ENCODE results near the gene ATP5MC2. TPM values are rescaled to one million over a fixed set of nuclear protein-coding genes. Genes with fewer than 3 reads are reported as not detected.
A peak's percentile ranks its signal among the peaks of the same experiment; 100 is the strongest.
"Not testable (repeated sequence)": the region's sequence is repeated elsewhere in the genome, so short reads cannot be mapped to it uniquely, and the experiment has no call there.

Gene ATP5MC2
- total RNA-seq, 1 donor from 2014 or later, result 433 TPM

DNA sequence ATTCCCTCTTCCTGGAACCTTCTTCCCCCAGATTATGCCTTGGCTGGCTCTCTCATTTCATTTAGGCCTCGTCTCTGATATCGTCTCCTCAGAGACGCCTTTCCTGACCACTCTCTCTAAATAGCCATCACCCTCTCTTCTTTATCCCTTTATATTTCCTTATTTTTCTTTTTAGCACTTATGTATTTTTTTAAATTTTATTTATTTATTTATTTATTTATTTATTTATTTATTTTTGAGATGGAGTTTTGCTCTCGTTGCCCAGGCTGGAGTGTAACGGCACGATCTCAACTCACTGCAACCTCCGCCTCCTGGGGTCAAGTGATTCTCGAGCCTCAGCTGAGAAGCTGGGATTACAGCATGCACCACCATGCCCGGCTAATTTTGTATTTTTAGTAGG is 8.1 kb upstream of the ATP5MC2 start:
- Mint-ChIP-seq H3K36me3 (ENCODE audit: low read depth) (no peaks in the 10 kb centered on the region), H3K4me1 (ENCODE audit: low read depth) (no peaks in the 10 kb centered on the region)

DNA sequence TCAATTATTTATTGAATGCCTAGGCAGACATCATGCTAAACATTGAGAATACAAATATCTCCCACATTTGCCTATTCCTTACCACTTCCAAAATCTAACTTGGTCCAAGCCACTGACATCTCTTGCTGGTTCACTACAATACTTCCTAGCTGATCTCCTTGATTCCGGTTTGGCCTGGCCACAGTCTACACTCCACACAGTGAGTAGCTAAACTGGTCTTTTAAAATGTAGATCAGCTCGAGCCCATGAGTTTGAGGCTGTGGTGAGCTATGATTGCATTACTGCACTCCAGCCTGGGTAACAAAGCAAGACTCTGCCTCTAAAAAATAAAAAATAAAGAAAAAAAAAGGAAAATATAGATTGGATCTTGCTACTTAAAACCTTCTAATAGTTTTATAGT is 7.6 kb upstream of the ATP5MC2 start:
- Mint-ChIP-seq H3K27me3 (ENCODE audit: low read depth) (peaks cover 34% of the 10 kb centered on the region), H3K9me3 (no peaks in the 10 kb centered on the region), H3K4me3 (ENCODE audit: low read depth) (no peak overlapping the region), H3K27ac (no peak overlapping the region), H3K36me3 (ENCODE audit: low read depth) (no peaks in the 10 kb centered on the region), H3K4me1 (ENCODE audit: low read depth) (no peaks in the 10 kb centered on the region)
- intact Hi-C loops (cut with micrococcal nuclease), result no loop called here
- no peak for DNase-seq (ENCODE audit: low spot score)

More for the DNA sequence above, 8.1 kb upstream of the ATP5MC2 start:
- H3K27ac Mint-ChIP-seq, result no peak overlapping the region
- no peak overlapping the region for H3K4me3 Mint-ChIP-seq (ENCODE audit: low read depth)
- no peak for DNase-seq (ENCODE audit: low spot score)
- intact Hi-C loops (cut with micrococcal nuclease), result no loop called here
- no peaks in the 10 kb centered on the region for H3K9me3 Mint-ChIP-seq
- peaks cover 33% of the 10 kb centered on the region for H3K27me3 Mint-ChIP-seq (ENCODE audit: low read depth)

DNA sequence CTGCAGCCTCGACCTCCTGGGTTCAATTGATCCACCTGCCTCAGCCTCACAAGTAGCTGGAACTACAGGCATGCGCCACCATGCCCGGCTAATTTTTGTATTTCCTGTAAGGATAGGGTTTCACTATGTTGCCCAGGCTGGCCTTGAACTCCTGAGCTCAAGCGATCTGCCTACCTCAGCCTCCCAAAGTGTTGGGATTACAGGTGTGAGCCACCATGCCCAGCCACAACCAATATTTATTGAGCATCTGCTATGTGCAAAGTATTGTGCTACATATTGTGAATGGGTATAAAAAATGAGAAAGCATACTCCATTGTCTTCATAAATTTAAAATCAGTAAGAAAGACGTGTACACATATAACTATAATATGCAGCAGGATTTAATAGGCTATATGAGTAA is 4.2 kb upstream of the ATP5MC2 start:
- intact Hi-C loops (cut with micrococcal nuclease); H3K27ac Mint-ChIP-seq; DNase-seq (ENCODE audit: low spot score); H3K36me3 Mint-ChIP-seq (ENCODE audit: low read depth); H3K4me3 Mint-ChIP-seq (ENCODE audit: low read depth); H3K9me3 Mint-ChIP-seq; H3K4me1 Mint-ChIP-seq (ENCODE audit: low read depth): not testable (repeated sequence)
- H3K27me3 Mint-ChIP-seq (ENCODE audit: low read depth), result peaks cover 36% of the 10 kb centered on the region

DNA sequence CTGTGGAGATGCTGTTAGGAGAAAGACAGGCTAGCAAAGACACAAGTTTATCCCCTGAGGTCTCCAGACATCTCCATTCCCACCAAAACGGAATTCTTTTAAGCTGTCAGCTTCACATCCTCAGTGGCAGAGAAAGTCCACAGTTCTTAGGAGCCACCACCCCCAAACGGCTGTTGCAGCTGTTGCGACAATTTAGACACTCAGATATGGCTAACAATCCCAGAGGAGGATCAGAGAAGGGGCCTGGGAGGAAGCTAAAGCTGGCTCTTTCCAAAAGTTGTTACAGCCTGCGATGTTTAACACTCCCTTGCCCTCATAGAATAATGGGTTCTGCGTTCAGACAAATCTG is 1.9 kb upstream of the ATP5MC2 start:
- no peaks in the 10 kb centered on the region for H3K9me3 Mint-ChIP-seq
- H3K36me3 Mint-ChIP-seq (ENCODE audit: low read depth), result peaks cover 19% of the 10 kb centered on the region
- intact Hi-C loops (cut with micrococcal nuclease), result no loop called here
- H3K4me3 Mint-ChIP-seq (ENCODE audit: low read depth), result peak overlapping the region; percentile 44
- H3K27me3 Mint-ChIP-seq (ENCODE audit: low read depth), result peaks cover 31% of the 10 kb centered on the region
- no peak overlapping the region for H3K27ac Mint-ChIP-seq
- DNase-seq (ENCODE audit: low spot score), result no peak
- H3K4me1 Mint-ChIP-seq (ENCODE audit: low read depth), result peaks cover 21% of the 10 kb centered on the region

DNA sequence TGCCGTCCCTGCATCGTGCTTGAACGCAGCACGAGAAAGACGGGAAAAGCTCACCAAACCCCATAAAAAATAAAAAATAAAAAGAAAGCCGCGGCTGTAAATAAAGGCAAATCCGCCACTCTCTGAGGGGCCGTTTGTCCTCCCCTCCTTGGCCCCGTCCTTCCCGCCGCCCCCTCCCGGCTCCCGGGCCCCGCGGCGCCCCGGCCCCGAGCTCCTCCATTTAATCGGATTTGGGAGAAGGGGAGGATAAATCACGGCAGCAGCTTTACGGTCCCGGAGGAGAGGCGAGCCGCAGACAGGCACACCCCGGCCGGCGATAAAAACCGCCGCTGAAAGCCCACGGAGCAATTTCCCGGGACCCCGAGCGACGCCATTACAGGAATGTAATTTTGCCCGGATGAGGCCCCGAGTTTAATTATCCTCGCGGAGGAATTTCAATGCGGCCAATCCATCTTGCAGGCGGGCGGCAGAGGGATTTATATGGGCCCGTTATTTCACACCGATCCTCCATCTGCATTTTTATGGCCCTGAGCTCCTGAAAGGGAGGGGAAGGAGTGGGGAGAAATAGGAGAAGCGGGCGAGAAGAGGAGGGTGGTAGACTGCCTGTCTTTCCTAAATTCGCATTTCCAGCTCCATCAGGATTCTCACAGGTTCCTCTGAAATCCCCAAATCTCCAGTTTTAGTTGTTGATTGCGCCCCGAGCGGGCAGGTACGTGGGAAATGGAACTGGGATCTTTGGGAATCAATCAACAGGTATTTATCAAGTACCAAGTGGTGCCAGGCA is 1.3 kb upstream of the ATP5MC2 start:
- no peaks in the 10 kb centered on the region for H3K9me3 Mint-ChIP-seq
- peaks cover 21% of the 10 kb centered on the region for H3K4me1 Mint-ChIP-seq (ENCODE audit: low read depth)
- H3K36me3 Mint-ChIP-seq (ENCODE audit: low read depth), result peaks cover 25% of the 10 kb centered on the region
- DNase-seq (ENCODE audit: low spot score), result no peak
- no peak overlapping the region for H3K27ac Mint-ChIP-seq
- intact Hi-C loops (cut with micrococcal nuclease), result no loop called here
- H3K4me3 Mint-ChIP-seq (ENCODE audit: low read depth), result peak overlapping the region; percentile 93
- H3K27me3 Mint-ChIP-seq (ENCODE audit: low read depth), result peaks cover 31% of the 10 kb centered on the region

DNA sequence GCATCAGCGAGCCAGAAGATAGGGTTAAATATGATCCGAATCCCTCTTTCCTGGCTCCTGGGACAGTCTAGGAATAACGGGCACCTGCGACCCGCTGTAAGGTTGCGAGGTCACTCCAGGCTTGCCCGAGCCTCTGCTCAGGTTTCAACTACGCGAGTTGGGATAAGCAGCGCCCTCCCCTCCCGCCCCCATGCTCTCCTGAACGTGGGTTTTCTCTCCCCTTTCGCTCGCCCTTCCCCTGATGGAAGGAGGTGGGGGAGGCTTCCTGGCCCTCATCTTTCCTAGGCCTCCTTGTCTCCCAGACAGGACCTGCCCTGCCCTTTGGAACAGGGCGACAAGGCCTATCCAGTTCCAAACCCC is 753 bp upstream of the ATP5MC2 start:
- no peak for DNase-seq (ENCODE audit: low spot score)
- intact Hi-C loops (cut with micrococcal nuclease), result loop anchor here (1.0 kb wide), 3 partner anchors 50 to 175 kb away; partner anchors contain the start of genes ATF7 and TARBP2
- Mint-ChIP-seq H3K36me3 (ENCODE audit: low read depth) (peaks cover 27% of the 10 kb centered on the region), H3K9me3 (no peaks in the 10 kb centered on the region), H3K4me3 (ENCODE audit: low read depth) (peak overlapping the region; percentile 93), H3K4me1 (ENCODE audit: low read depth) (peaks cover 23% of the 10 kb centered on the region), H3K27ac (no peak overlapping the region), H3K27me3 (ENCODE audit: low read depth) (peaks cover 29% of the 10 kb centered on the region)

DNA sequence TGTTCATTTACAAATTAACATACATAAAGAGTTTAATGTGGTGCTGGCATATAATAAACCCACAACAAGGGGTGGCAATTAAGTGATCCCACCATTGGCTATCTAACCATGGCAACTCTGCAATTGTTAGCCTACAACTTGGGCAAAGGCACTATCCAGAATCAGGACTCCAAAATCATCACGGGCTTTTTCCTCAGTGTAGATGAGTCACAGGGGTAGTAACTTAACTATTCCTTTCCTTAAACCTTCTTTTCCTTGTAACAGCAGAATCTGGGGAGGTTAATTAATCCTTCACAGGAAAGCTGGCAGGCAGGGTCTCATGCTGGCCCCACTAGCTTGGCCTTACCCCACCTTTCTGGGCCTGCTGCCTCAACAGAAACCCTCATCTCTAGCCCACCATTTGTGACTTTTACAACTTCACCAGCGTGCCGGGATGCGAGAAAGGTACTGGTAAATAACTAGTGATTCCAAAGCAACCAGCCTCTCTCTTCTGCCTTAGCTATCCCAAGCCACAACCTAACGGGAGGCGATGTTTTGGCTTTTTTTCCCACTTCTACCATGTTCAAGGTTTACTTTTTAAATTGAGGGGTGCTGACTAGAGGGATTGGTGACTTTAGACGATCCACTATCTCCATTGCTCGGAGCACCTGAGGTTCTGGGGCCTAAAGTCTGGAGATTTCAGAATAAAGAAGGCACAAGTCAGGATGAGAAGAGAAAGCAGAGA is 744 bp downstream of the ATP5MC2 start:
- intact Hi-C loops (cut with micrococcal nuclease), result no loop called here

DNA sequence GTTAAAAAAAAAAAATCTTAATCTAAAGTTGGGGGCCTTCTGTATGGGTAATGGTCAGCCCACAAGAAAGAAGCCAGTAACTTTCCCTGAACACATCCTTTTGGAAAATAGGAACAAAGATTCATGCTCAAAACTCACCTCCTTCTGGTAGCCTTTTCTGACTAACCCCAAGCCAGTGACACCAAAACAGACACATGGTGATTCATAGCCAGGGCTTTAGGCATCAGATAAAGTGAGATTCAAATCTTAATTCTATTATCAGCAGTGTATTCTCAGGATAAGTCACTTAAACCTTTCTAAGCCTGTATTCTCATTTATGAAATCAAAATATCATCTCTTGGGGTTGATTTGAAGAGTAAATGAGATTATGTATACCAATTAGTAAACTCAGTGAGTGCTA is 4.9 kb downstream of the ATP5MC2 start:
- DNase-seq (ENCODE audit: low spot score), result no peak
- Mint-ChIP-seq H3K4me3 (ENCODE audit: low read depth) (no peak overlapping the region), H3K9me3 (no peaks in the 10 kb centered on the region), H3K27me3 (ENCODE audit: low read depth) (peaks cover under 1% of the 10 kb centered on the region), H3K36me3 (ENCODE audit: low read depth) (peaks cover 71% of the 10 kb centered on the region), H3K4me1 (ENCODE audit: low read depth) (peaks cover 24% of the 10 kb centered on the region), H3K27ac (peak overlapping the region; percentile 63)
- intact Hi-C loops (cut with micrococcal nuclease), result no loop called here

More for the DNA sequence above, 744 bp downstream of the ATP5MC2 start:
- H3K9me3 Mint-ChIP-seq, result no peaks in the 10 kb centered on the region
- peaks cover 27% of the 10 kb centered on the region for H3K27me3 Mint-ChIP-seq (ENCODE audit: low read depth)
- H3K4me3 Mint-ChIP-seq (ENCODE audit: low read depth), result peak overlapping the region; percentile 93
- no peak for DNase-seq (ENCODE audit: low spot score)
- peaks cover 41% of the 10 kb centered on the region for H3K36me3 Mint-ChIP-seq (ENCODE audit: low read depth)
- peak overlapping the region; percentile 92 for H3K27ac Mint-ChIP-seq
- peaks cover 28% of the 10 kb centered on the region for H3K4me1 Mint-ChIP-seq (ENCODE audit: low read depth)

DNA sequence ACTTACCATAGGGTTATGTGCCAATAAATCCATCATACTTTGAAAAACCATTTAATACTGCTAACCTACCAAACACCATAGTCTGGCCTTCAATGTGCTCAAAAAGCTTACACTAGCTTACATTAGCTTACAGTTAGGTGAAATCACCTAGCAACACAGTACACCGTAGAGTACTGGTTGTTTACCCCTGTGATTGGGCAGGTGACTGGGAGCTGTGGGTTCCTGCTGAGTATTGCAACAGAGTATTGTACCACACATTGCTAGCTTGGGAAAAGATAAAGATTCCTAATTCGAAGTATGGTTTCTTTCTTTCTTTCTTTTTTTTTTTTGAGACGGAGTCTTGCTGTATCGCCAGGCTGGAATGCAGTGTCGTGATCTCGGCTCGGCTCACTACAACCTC is 5.6 kb downstream of the ATP5MC2 start:
- no peaks in the 10 kb centered on the region for H3K9me3 Mint-ChIP-seq
- no peak overlapping the region for H3K4me3 Mint-ChIP-seq (ENCODE audit: low read depth)
- H3K27ac Mint-ChIP-seq, result no peak overlapping the region
- intact Hi-C loops (cut with micrococcal nuclease), result no loop called here
- DNase-seq (ENCODE audit: low spot score), result no peak
- peaks cover 78% of the 10 kb centered on the region for H3K36me3 Mint-ChIP-seq (ENCODE audit: low read depth)
- H3K4me1 Mint-ChIP-seq (ENCODE audit: low read depth), result peaks cover 24% of the 10 kb centered on the region
- no peaks in the 10 kb centered on the region for H3K27me3 Mint-ChIP-seq (ENCODE audit: low read depth)

DNA sequence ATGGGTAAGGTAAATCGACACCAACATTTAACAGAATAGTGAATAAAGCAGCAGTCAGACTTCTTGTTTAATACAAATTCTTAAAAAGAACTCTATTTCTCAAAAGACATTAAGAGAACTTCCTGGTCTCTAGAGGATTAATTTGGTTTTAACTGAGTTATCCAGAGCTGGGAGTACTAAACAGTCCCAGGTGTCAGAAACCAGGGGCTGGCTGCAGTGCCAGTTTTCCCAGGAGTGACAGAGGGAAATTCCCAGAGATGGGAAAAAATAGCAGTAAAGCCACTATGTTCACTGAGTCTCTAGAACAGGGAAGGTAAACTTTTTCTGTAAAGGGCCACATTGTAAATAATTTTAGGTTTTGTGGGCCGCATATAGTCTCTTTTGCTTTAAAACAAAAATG is 8.8 kb downstream of the ATP5MC2 start:
- Mint-ChIP-seq H3K4me1 (ENCODE audit: low read depth) (peaks cover 10% of the 10 kb centered on the region), H3K9me3 (no peaks in the 10 kb centered on the region), H3K36me3 (ENCODE audit: low read depth) (peaks cover 75% of the 10 kb centered on the region), H3K27me3 (ENCODE audit: low read depth) (no peaks in the 10 kb centered on the region), H3K27ac (no peak overlapping the region), H3K4me3 (ENCODE audit: low read depth) (no peak overlapping the region)
- DNase-seq (ENCODE audit: low spot score), result no peak
- intact Hi-C loops (cut with micrococcal nuclease), result no loop called here

DNA sequence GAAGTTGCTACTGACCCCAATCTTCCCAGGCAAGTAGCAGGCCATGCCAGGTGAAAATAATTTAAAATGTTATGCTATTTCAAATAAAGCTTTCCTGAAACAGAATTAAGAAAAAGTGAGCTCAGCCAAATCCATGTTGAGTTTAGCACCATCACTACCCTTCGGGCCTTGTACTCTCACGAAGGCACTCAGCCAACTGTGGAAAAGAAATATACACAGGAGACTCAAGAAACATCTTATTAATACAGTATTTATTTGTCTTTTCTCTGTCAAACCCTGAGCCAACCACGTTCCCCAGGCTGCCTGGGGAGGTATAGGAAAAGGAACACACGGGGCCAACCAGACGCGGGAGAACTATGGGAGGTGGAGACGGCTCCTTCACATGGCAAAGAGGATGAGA is 10.9 kb downstream of the ATP5MC2 start:
- Mint-ChIP-seq H3K9me3 (no peaks in the 10 kb centered on the region), H3K27me3 (ENCODE audit: low read depth) (no peaks in the 10 kb centered on the region), H3K27ac (no peak overlapping the region), H3K4me3 (ENCODE audit: low read depth) (no peak overlapping the region), H3K4me1 (ENCODE audit: low read depth) (peaks cover 4% of the 10 kb centered on the region), H3K36me3 (ENCODE audit: low read depth) (peaks cover 67% of the 10 kb centered on the region)
- no peak for DNase-seq (ENCODE audit: low spot score)
- intact Hi-C loops (cut with micrococcal nuclease), result no loop called here

DNA sequence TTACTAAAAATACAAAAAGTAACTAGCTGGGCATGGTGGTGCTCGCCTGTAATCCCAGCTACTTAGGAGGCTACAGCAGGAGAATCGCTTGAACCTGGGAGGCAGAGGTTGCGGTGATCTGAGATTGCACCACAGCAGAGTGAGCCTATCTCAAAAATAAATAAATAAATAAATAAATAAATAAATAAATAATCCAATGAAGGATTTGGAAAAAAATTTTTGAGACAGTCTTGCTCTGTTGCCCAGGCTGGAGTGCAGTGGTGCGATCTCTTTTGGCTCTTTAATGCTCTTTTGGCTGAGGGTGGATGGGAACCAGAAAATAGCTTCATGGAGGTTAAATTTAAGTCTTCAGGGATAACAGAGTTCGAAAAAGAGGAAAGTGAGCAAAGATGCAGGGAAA is 11.7 kb downstream of the ATP5MC2 start:
- Mint-ChIP-seq H3K27me3 (ENCODE audit: low read depth) (no peaks in the 10 kb centered on the region), H3K9me3 (no peaks in the 10 kb centered on the region), H3K4me3 (ENCODE audit: low read depth) (no peak overlapping the region), H3K36me3 (ENCODE audit: low read depth) (peaks cover 59% of the 10 kb centered on the region), H3K4me1 (ENCODE audit: low read depth) (no peaks in the 10 kb centered on the region), H3K27ac (peak overlapping the region; percentile 35)
- DNase-seq (ENCODE audit: low spot score), result no peak
- intact Hi-C loops (cut with micrococcal nuclease), result no loop called here

DNA sequence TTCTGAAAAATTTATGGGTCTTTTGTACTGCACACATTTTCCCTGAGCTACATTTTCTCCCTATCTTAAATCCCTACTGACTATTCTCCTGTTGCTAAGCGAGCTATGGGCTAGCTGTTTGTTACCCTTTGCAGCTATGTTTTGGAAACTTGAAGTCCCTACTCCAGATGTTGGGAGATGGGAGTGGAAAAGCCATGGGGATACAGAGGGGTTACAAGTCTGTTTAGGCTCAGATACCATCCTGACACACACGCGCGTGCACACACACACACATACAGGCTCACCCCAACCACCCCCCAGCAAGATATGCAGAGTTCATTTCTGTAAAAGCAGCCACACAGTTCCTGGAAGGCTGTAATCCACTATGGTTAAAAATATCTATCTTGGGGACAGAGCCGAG is 15.8 kb downstream of the ATP5MC2 start:
- no peaks in the 10 kb centered on the region for H3K27me3 Mint-ChIP-seq (ENCODE audit: low read depth)
- DNase-seq (ENCODE audit: low spot score), result no peak
- peaks cover 30% of the 10 kb centered on the region for H3K36me3 Mint-ChIP-seq (ENCODE audit: low read depth)
- no peaks in the 10 kb centered on the region for H3K4me1 Mint-ChIP-seq (ENCODE audit: low read depth)
- H3K27ac Mint-ChIP-seq, result no peak overlapping the region
- no peaks in the 10 kb centered on the region for H3K9me3 Mint-ChIP-seq
- intact Hi-C loops (cut with micrococcal nuclease), result no loop called here
- H3K4me3 Mint-ChIP-seq (ENCODE audit: low read depth), result no peak overlapping the region
